ENCODE data around the gene PROX1.

DNA sequence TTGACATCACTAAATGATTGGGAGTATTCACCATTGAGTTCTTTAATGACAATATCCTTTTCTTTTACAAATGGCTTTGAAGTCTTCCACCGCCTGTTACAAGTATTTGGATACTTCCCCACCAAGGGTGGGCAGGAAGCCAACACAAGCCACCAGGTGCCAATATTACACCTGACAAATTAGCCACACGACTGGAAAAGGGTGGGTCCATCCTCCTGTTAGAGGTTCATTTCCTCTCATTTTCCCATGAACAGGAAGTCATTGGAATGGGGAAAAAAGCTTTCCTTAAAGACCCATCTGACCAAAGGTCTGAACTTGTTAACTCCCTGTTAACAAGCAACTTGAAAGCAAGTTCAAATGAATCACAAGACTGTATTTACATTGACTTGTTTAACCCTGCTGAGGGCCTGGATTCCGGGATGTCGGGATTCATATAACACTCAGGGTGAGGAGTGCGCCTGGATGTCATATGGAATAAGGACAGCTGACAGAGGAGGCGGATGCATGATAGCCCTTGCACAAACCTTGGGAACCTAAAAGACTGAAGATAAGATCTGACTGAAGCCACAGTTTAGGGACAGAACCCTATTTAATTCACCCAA lies 40.5 kb upstream of the PROX1 start:
- TF ChIP-seq, protein P1, sequence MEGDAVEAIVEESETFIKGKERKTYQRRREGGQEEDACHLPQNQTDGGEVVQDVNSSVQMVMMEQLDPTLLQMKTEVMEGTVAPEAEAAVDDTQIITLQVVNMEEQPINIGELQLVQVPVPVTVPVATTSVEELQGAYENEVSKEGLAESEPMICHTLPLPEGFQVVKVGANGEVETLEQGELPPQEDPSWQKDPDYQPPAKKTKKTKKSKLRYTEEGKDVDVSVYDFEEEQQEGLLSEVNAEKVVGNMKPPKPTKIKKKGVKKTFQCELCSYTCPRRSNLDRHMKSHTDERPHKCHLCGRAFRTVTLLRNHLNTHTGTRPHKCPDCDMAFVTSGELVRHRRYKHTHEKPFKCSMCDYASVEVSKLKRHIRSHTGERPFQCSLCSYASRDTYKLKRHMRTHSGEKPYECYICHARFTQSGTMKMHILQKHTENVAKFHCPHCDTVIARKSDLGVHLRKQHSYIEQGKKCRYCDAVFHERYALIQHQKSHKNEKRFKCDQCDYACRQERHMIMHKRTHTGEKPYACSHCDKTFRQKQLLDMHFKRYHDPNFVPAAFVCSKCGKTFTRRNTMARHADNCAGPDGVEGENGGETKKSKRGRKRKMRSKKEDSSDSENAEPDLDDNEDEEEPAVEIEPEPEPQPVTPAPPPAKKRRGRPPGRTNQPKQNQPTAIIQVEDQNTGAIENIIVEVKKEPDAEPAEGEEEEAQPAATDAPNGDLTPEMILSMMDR (conservative IDR thresholded peaks at IDR 0.05; ENCODE audit: low read length) = no peak
- TF ChIP-seq EZH2phosphoT487 (IDR thresholded peaks at IDR 0.05; ENCODE audit: borderline replicate concordance, low read depth, low read length) = no peak

All from OCI-LY7 (cell line).